NOMO-1 treated with DMSO at 0.1 percent for 48 hours (cell line): ENCODE data around the gene AHSA1.

Experiments used
- DNase-seq: peaks from one replicate; lab custom pipeline; 2025; ENCODE audit not compliant: unreplicated experiment; lab: John Stamatoyannopoulos, UW

Gene AHSA1

DNA sequence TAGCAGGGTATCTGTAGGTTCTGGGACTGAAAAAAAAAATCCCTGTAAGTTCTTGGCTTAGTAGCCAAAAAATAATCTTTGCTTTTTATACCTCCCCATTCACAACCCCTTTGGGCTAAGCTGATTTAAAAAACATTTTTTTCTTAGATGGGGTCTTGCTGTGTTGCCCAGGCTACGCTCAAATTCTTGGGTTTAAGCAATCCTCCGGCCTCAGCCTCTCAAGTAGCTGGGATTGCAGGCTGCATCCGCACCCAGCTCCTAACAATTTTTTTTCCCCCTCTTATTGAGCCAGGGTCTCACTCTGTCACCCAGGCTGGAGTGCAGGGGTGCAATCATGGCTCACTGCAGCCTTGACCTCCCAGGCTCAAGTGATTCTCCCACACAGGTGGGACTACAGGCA, 49.9 kb downstream of the AHSA1 start:
- no peak for DNase-seq

DNA sequence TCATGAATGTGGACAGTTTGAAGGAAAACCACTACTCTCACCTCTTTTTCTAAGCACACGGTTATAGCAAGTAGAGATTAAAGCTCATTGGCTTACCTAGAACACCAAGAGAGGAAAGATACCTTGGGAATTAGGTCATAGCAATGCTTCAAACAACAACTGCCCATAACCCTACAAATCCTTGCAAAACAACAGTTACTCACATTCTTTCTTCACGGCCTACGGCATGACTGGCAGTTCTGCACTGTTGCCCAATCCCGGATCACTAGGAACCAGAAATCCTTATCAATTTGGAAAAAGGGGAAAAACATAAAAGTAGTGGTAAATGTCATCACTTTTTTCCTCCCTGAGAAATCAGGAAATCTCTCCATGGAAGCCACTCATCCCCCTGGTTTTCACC, 50.4 kb downstream of the AHSA1 start:
- no peak for DNase-seq

- DNase-seq: no peak
Observed at GRCh38 chr14:77508876-77509275, 51.0 kb downstream of the AHSA1 start.

DNA sequence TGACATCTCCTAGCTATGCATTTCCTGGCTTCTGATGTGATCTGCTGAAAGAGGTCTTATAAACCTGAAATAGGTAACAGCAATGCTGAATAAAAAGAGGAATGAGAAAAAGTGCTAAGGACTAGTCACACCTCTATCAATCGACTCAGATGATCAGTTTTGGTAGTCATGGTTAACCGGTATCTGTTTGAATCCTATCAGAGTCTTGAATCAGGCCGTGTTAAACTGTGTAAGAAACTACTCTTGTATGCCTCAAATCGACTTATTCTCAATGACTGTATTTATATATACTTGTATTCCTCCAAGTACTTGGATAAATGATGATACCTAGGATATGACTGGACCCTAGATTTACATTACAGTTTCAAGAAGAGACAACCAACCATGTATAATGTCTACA, 51.5 kb downstream of the AHSA1 start:
- no peak for DNase-seq

- DNase-seq: no peak
Observed at GRCh38 chr14:77511486-77512162, 53.7 kb downstream of the AHSA1 start.

DNA sequence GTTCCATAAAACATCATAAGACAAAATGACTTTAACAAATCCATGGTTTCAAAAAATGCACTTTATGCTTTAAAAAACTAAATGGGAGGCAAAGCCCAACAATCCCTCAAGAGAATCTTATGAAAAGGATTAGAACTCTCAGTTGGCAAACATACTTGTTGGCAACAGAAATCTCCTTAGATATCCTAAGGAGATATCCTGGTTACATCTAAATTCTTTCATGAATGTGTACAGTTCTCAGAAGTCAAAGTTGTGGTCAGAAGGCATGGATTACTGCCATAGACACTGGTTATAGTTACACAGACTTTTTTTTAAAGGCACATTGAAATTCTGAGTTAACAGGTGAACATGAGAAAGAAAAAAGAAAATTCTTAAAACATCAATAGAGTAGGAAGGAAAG, 58.2 kb downstream of the AHSA1 start:
- DNase-seq: no peak
